ENCODE measurements around the gene TPD52L1. TPM values are rescaled to one million over a fixed set of nuclear protein-coding genes. Genes with fewer than 3 reads are reported as not detected.

TPD52L1 gene
- total RNA-seq, 1 donor from 2014 or later = 48.0 TPM

- H3K4me3 Mint-ChIP-seq (ENCODE audit: unreplicated experiment) = no peak overlapping the region
- DNase-seq (ENCODE audit: low spot score) = no peak
- H3K4me1 Mint-ChIP-seq (ENCODE audit: low read depth) = peaks cover 33% of the 10 kb centered on the region
- no peaks in the 10 kb centered on the region for H3K27me3 Mint-ChIP-seq (ENCODE audit: low read depth)
- no peaks in the 10 kb centered on the region for H3K9me3 Mint-ChIP-seq (ENCODE audit: low read depth)
- no peak overlapping the region for H3K27ac Mint-ChIP-seq (ENCODE audit: unreplicated experiment)
- no peaks in the 10 kb centered on the region for H3K36me3 Mint-ChIP-seq (ENCODE audit: low read depth)
- TF ChIP-seq CTCF (IDR thresholded peaks at IDR 0.05) = no peak
These were observed 77.6 kb downstream of the TPD52L1 start for GRCh38 chr6:125231133-125231532.

GRCh38 chr6:125231574-125232343 is 78.2 kb downstream of the TPD52L1 start:
- DNase-seq (ENCODE audit: low spot score) = no peak
- Mint-ChIP-seq H3K9me3 (ENCODE audit: low read depth) (no peaks in the 10 kb centered on the region), H3K4me3 (ENCODE audit: unreplicated experiment) (no peak overlapping the region), H3K27ac (ENCODE audit: unreplicated experiment) (no peak overlapping the region), H3K27me3 (ENCODE audit: low read depth) (no peaks in the 10 kb centered on the region), H3K36me3 (ENCODE audit: low read depth) (no peaks in the 10 kb centered on the region), H3K4me1 (ENCODE audit: low read depth) (peaks cover 38% of the 10 kb centered on the region)
- TF ChIP-seq CTCF (IDR thresholded peaks at IDR 0.05) = no peak

- Mint-ChIP-seq H3K36me3 (ENCODE audit: low read depth) (no peaks in the 10 kb centered on the region), H3K4me1 (ENCODE audit: low read depth) (peaks cover 39% of the 10 kb centered on the region), H3K4me3 (ENCODE audit: unreplicated experiment) (no peak overlapping the region), H3K27ac (ENCODE audit: unreplicated experiment) (peak overlapping the region; percentile 25), H3K27me3 (ENCODE audit: low read depth) (no peaks in the 10 kb centered on the region), H3K9me3 (ENCODE audit: low read depth) (no peaks in the 10 kb centered on the region)
- no peak for TF ChIP-seq CTCF (IDR thresholded peaks at IDR 0.05)
- DNase-seq (ENCODE audit: low spot score) = no peak
These were observed 78.9 kb downstream of the TPD52L1 start for GRCh38 chr6:125232466-125232865.

- Mint-ChIP-seq H3K4me1 (ENCODE audit: low read depth) (peaks cover 39% of the 10 kb centered on the region), H3K27ac (ENCODE audit: unreplicated experiment) (peak overlapping the region; percentile 45), H3K36me3 (ENCODE audit: low read depth) (no peaks in the 10 kb centered on the region), H3K4me3 (ENCODE audit: unreplicated experiment) (no peak overlapping the region), H3K9me3 (ENCODE audit: low read depth) (no peaks in the 10 kb centered on the region), H3K27me3 (ENCODE audit: low read depth) (no peaks in the 10 kb centered on the region)
- DNase-seq (ENCODE audit: low spot score) = no peak
- TF ChIP-seq CTCF (IDR thresholded peaks at IDR 0.05) = no peak
These were observed 79.6 kb downstream of the TPD52L1 start for GRCh38 chr6:125233202-125233601.

GRCh38 chr6:125236536-125237327 is 83.2 kb downstream of the TPD52L1 start:
- no peak for TF ChIP-seq CTCF (IDR thresholded peaks at IDR 0.05)
- no peak for DNase-seq (ENCODE audit: low spot score)
- Mint-ChIP-seq H3K9me3 (ENCODE audit: low read depth) (peaks cover 22% of the 10 kb centered on the region), H3K27ac (ENCODE audit: unreplicated experiment) (peak overlapping the region; percentile 9), H3K4me3 (ENCODE audit: unreplicated experiment) (no peak overlapping the region), H3K27me3 (ENCODE audit: low read depth) (no peaks in the 10 kb centered on the region), H3K4me1 (ENCODE audit: low read depth) (peaks cover 24% of the 10 kb centered on the region), H3K36me3 (ENCODE audit: low read depth) (peaks cover 9% of the 10 kb centered on the region)

Measured in chondrocyte (in vitro differentiated cells).